HT1080 (cell line): ENCODE measurements around the gene JPH4. TPM values are rescaled to one million over a fixed set of nuclear protein-coding genes. Genes with fewer than 3 reads are reported as not detected.
"Not testable (repeated sequence)": the region's sequence is repeated elsewhere in the genome, so short reads cannot be mapped to it uniquely, and the experiment has no call there.

ENCODE experiments used
- DNase-seq: peaks from one replicate; pipeline ENCODE4 v3.0.0-alpha.2; 2015; ENCODE audit warnings: low read depth
- total RNA-seq: library from RNA; depleted of rRNA; stranded (reverse); fragments of >200 nt; shearing (Covaris generic); gene quantifications from 2 replicates; pipeline ENCODE4 v1.2.3, GENCODE V29; 2014

The JPH4 gene
- total RNA-seq, 1 experiment from 2014 or later = 36.3 TPM

GRCh38 chr14:23550131-23550811, 28.3 kb downstream of the JPH4 start:
- no peak for DNase-seq

- no peak for DNase-seq
Observed at GRCh38 chr14:23548351-23549318, 30.0 kb downstream of the JPH4 start.

GRCh38 chr14:23547924-23548323, 30.7 kb downstream of the JPH4 start:
- DNase-seq = no peak

- no peak for DNase-seq
Observed at GRCh38 chr14:23546450-23547035, 32.0 kb downstream of the JPH4 start.

- no peak for DNase-seq
Observed at GRCh38 chr14:23545740-23546365, 32.7 kb downstream of the JPH4 start.

GRCh38 chr14:23544511-23545447, 33.8 kb downstream of the JPH4 start:
- DNase-seq = no peak

GRCh38 chr14:23543403-23543802, 35.2 kb downstream of the JPH4 start:
- DNase-seq = no peak

- no peak for DNase-seq
Observed at GRCh38 chr14:23542261-23542660, 36.3 kb downstream of the JPH4 start.

- no peak for DNase-seq
Observed at GRCh38 chr14:23540141-23540469, 38.5 kb downstream of the JPH4 start.

- DNase-seq = peak; percentile 29
Observed at GRCh38 chr14:23539248-23540140, 39.1 kb downstream of the JPH4 start.

GRCh38 chr14:23538785-23539184, 39.8 kb downstream of the JPH4 start:
- DNase-seq = no peak

GRCh38 chr14:23538050-23538718, 40.4 kb downstream of the JPH4 start:
- no peak for DNase-seq

GRCh38 chr14:23537351-23538049, 41.1 kb downstream of the JPH4 start:
- DNase-seq = peak; percentile 63

- DNase-seq = not testable (repeated sequence)
Observed at GRCh38 chr14:23536906-23537305, 41.7 kb downstream of the JPH4 start.

- no peak for DNase-seq
Observed at GRCh38 chr14:23536494-23536893, 42.1 kb downstream of the JPH4 start.

GRCh38 chr14:23535943-23536342, 42.6 kb downstream of the JPH4 start:
- DNase-seq = no peak

GRCh38 chr14:23533652-23534435, 44.7 kb downstream of the JPH4 start:
- DNase-seq = no peak

- DNase-seq = no peak
Observed at GRCh38 chr14:23532658-23533057, 45.9 kb downstream of the JPH4 start.
